Measurements from ENCODE around the gene GFRA1. TPM values are rescaled to one million over a fixed set of nuclear protein-coding genes. Genes with fewer than 3 reads are reported as not detected.

Gene GFRA1
- total RNA-seq, 4 donors from 2014 or later: 57.9 to 104 (median 61.6) TPM

GRCh38 chr10:116007256-116007891 is 265.6 kb downstream of the GFRA1 start:
- no peak overlapping the region for H3K27ac ChIP-seq
- TF ChIP-seq POLR2A (IDR thresholded peaks at IDR 0.05) (no peak), CTCF (IDR thresholded peaks at IDR 0.05) (no peak), EP300 (IDR thresholded peaks at IDR 0.05) (no peak)
- no peaks in the 10 kb centered on the region for H3K4me1 ChIP-seq
- no peak for DNase-seq (ENCODE audit: low spot score in 2 of 2)
- 77 to 79% methylated on average over 9 of the region's 9 CpGs for WGBS, 2 donors
- H3K36me3 ChIP-seq: no peaks in the 10 kb centered on the region
- no peaks in the 10 kb centered on the region for H3K27me3 ChIP-seq
- peaks cover 0 to 24% (median 0%) of the 10 kb centered on the region in 4 donors for H3K9me3 ChIP-seq
- no peak overlapping the region for H3K4me3 ChIP-seq

Other genes starting within 250 kb of the GFRA1 start
- not detected for gene CCDC172, start 51.2 kb upstream of the GFRA1 start, total RNA-seq
- gene PNLIPRP3, start 154.6 kb upstream of the GFRA1 start, total RNA-seq: not detected